WTC11 (cell line): Measurements from ENCODE around the gene TMC5. TPM values are rescaled to one million over a fixed set of nuclear protein-coding genes. Genes with fewer than 3 reads are reported as not detected.
"Not testable (repeated sequence)": the region's sequence is repeated elsewhere in the genome, so short reads cannot be mapped to it uniquely, and the experiment has no call there.

Experiments
- ATAC-seq: fragments of 200-7000 bp; cut with Tn5 transposase; 2 replicates; pipeline ENCODE4 v1.10.0; 2021; ENCODE audit warnings: mild to moderate bottlenecking, moderate library complexity
- Bru-seq: library from RNA; stranded (reverse); fragments of 400-500 nt; gene quantifications from one replicate; lab custom pipeline; 2021; lab: Mats Ljungman, UMichigan
- CTCF ChIA-PET: fragments of 300-600 bp; sonication (Branson Sonifier 250); formaldehyde crosslinking; loops from one replicate; lab custom pipeline; 2021; ENCODE audit warnings: antibody characterized with exemption; lab: Charles Lee
- POLR2A ChIA-PET: fragments of 350-600 bp; sonication (Branson Sonifier 250); formaldehyde crosslinking; loops from one replicate; lab custom pipeline; 2021; ENCODE audit warnings: antibody characterized with exemption; lab: Charles Lee
- DNase-seq: peaks from one replicate; pipeline ENCODE4 v3.0.0; 2021; ENCODE audit warnings: low spot score
- H3K27ac Mint-ChIP-seq: 2 replicates; pipeline ENCODE4 v1.8.0; 2021; ENCODE audit warnings: mixed read lengths
- H3K27me3 Mint-ChIP-seq: 2 replicates; pipeline ENCODE4 v1.8.0; 2021; ENCODE audit warnings: low read depth, mild to moderate bottlenecking, moderate library complexity, mixed read lengths
- H3K36me3 Mint-ChIP-seq: 2 replicates; pipeline ENCODE4 v1.8.0; 2021; ENCODE audit warnings: mixed read lengths
- H3K4me1 Mint-ChIP-seq: 2 replicates; pipeline ENCODE4 v1.8.0; 2022; ENCODE audit warnings: mixed read lengths
- H3K4me3 Mint-ChIP-seq: 2 replicates; pipeline ENCODE4 v1.8.0; 2021; ENCODE audit warnings: mild to moderate bottlenecking, moderate library complexity, mixed read lengths
- H3K9me3 Mint-ChIP-seq: 2 replicates; pipeline ENCODE4 v1.8.0; 2021; ENCODE audit warnings: mixed read lengths
- ESRRA ChIP-seq: sonication (generic); formaldehyde crosslinking; IDR thresholded peaks from 2 replicates; pipeline ENCODE4 v1.8.1; 2022; ENCODE audit warnings: mild to moderate bottlenecking, missing genetic modification reagents, borderline replicate concordance
- IRF2 ChIP-seq: sonication (generic); formaldehyde crosslinking; IDR thresholded peaks from 2 replicates; pipeline ENCODE4 v1.8.0; 2022; ENCODE audit warnings: low read depth, missing genetic modification reagents, borderline replicate concordance
- NR2C2 ChIP-seq: sonication (generic); formaldehyde crosslinking; IDR thresholded peaks from 2 replicates; pipeline ENCODE4 v1.8.0; 2022; ENCODE audit warnings: mild to moderate bottlenecking, missing genetic modification reagents
- PRRX2 ChIP-seq: fragments of 250-450 bp; sonication (Bioruptor Pico); IDR thresholded peaks from 2 replicates; pipeline ENCODE4 v1.8.0; 2021; ENCODE audit warnings: mild to moderate bottlenecking
- TEAD1 ChIP-seq: sonication (generic); formaldehyde crosslinking; IDR thresholded peaks from 2 replicates; pipeline ENCODE4 v1.8.0; 2022; ENCODE audit warnings: mild to moderate bottlenecking, missing genetic modification reagents
- ZNF671 ChIP-seq: fragments of 250-450 bp; sonication (Bioruptor Pico); IDR thresholded peaks from 2 replicates; pipeline ENCODE4 v1.8.0; 2021; ENCODE audit warnings: mild to moderate bottlenecking
- long read RNA-seq, 3 experiments: library from RNA in 1 of 3; library from capped mRNA in 1 of 3; library from polyadenylated mRNA in 1 of 3; unstranded in 2 of 3; stranded (forward) in 1 of 3; transcript quantifications; one replicate each; pipeline ENCODE4 v2.0.0, GENCODE V29; 2021
- total RNA-seq: library from RNA; stranded (reverse); gene quantifications from 3 replicates; pipeline ENCODE4 v1.2.3, GENCODE V29; 2021
- TF ChIP-seq, protein P1 (sequence below): sonication (generic); formaldehyde crosslinking; IDR thresholded peaks from 2 replicates; pipeline ENCODE4 v1.8.1; 2022; ENCODE audit warnings: missing genetic modification reagents, borderline replicate concordance
- TF ChIP-seq, protein P2 (sequence below): sonication (generic); formaldehyde crosslinking; IDR thresholded peaks from 2 replicates; pipeline ENCODE4 v1.8.0; 2022; ENCODE audit warnings: missing genetic modification reagents
- TF ChIP-seq, protein P3 (sequence below): sonication (generic); formaldehyde crosslinking; IDR thresholded peaks from 2 replicates; pipeline ENCODE4 v1.8.1; 2023; ENCODE audit warnings: mild to moderate bottlenecking, missing genetic modification reagents
- TF ChIP-seq, protein P4 (sequence below): sonication (generic); formaldehyde crosslinking; IDR thresholded peaks from 2 replicates; pipeline ENCODE4 v1.8.1; 2022; ENCODE audit warnings: mild to moderate bottlenecking, missing genetic modification reagents, moderate library complexity, borderline replicate concordance
- TF ChIP-seq, protein P5 (sequence below): fragments of 250-450 bp; sonication (Bioruptor Pico); IDR thresholded peaks from 2 replicates; pipeline ENCODE4 v1.9.0; 2021; ENCODE audit warnings: mild to moderate bottlenecking

TMC5 gene, protein sequence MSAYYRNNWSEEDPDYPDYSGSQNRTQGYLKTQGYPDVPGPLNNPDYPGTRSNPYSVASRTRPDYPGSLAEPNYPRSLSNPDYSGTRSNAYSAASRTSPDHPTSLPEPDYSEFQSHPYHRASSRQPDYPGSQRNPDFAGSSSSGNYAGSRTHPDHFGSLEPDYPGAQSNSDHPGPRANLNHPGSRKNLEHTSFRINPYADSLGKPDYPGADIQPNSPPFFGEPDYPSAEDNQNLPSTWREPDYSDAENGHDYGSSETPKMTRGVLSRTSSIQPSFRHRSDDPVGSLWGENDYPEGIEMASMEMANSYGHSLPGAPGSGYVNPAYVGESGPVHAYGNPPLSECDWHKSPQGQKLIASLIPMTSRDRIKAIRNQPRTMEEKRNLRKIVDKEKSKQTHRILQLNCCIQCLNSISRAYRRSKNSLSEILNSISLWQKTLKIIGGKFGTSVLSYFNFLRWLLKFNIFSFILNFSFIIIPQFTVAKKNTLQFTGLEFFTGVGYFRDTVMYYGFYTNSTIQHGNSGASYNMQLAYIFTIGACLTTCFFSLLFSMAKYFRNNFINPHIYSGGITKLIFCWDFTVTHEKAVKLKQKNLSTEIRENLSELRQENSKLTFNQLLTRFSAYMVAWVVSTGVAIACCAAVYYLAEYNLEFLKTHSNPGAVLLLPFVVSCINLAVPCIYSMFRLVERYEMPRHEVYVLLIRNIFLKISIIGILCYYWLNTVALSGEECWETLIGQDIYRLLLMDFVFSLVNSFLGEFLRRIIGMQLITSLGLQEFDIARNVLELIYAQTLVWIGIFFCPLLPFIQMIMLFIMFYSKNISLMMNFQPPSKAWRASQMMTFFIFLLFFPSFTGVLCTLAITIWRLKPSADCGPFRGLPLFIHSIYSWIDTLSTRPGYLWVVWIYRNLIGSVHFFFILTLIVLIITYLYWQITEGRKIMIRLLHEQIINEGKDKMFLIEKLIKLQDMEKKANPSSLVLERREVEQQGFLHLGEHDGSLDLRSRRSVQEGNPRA
- total RNA-seq = 2.1 to 4.6 TPM (median 3.1 TPM) in 3 replicates
- percentile 38 among the genes with signal in this experiment for Bru-seq, nascent RNA
- long read RNA-seq, experiment 1, full-length matches to known transcripts = 3 of 12 reads
- long read RNA-seq, experiment 1, partial matches to known transcripts = 2 of 12 reads
- long read RNA-seq, experiment 1, other reads (novel, unspliced or antisense) = 7 of 12 reads
- long read RNA-seq, experiment 2, partial matches to known transcripts = 1 of 2 reads
- long read RNA-seq, experiment 2, other reads (novel, unspliced or antisense) = 1 of 2 reads
- long read RNA-seq, experiment 3 = 0 reads

DNA sequence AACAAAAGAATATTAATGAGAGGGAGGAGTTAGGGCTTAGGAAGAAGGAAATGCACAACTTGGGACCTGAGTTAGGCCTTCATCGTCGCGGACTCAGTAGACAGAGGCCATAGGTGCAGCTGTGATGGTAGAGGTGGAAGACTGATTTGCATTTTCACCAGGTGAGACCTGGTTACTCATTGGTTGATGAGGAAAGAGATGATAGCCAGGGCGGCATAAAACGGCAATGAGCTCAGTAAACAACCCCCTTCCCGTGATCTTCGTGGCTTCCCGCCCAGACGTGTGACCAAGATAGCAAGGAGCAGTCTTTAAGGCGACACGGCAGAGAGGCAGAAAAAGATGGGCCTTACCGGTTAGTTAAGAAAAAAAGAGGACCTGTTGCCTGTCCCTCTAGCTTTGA, at the start of gene TMC5:
Gene TMC5, plus strand, starts transcription at position 244 of the 400 bp plus-strand sequence. CDS start 22,156 bp downstream, outside the sequence.
- CTCF ChIA-PET = interaction anchor here (0.8 to 2.8 kb wide), 5 partner anchors 30 to 238 kb away, joined by 3 to 11 read pairs (median 5); no protein-coding TSS in a partner anchor

DNA sequence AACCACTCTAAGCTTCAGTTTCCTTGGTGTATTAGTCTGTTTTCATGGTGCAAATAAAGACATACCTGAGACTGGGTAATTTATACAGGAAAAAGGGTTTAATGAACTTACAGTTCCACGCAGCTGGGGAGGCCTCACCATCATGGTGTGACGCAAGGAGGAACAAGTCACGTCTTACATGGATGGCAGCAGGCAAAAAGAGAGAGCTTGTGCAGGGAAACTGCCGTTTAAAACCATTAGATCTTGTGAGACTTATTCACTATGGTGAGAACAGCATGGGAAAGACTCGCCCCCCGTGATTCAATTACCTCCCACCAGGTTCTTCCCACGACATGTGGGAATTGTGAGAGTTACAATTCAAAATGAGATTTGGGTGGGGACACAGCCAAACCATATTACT, 45.1 kb upstream of the TMC5 start:
- DNase-seq, H3K27ac Mint-ChIP-seq, H3K4me3 Mint-ChIP-seq, H3K36me3 Mint-ChIP-seq, POLR2A ChIA-PET, H3K27me3 Mint-ChIP-seq, ATAC-seq, H3K4me1 Mint-ChIP-seq: not testable (repeated sequence)
- H3K9me3 Mint-ChIP-seq = peaks cover 19% of the 10 kb centered on the region
- CTCF ChIA-PET = interaction anchor here (0.8 kb wide), 1 partner anchor 192 kb away, joined by 5 read pairs; no protein-coding TSS in a partner anchor

More for the DNA sequence above, at the start of gene TMC5:
- POLR2A ChIA-PET = no interaction called here
- Mint-ChIP-seq H3K9me3 (peaks cover 14% of the 10 kb centered on the region), H3K27ac (no peak within 1 kb of the TSS), H3K4me1 (peaks cover 8% of the 10 kb centered on the region), H3K36me3 (peaks cover 7% of the 10 kb centered on the region), H3K27me3 (peaks cover 3% of the 10 kb centered on the region; the same call in 1 of the 2 replicates), H3K4me3 (no peak within 1 kb of the TSS)
- TF ChIP-seq, protein P1, sequence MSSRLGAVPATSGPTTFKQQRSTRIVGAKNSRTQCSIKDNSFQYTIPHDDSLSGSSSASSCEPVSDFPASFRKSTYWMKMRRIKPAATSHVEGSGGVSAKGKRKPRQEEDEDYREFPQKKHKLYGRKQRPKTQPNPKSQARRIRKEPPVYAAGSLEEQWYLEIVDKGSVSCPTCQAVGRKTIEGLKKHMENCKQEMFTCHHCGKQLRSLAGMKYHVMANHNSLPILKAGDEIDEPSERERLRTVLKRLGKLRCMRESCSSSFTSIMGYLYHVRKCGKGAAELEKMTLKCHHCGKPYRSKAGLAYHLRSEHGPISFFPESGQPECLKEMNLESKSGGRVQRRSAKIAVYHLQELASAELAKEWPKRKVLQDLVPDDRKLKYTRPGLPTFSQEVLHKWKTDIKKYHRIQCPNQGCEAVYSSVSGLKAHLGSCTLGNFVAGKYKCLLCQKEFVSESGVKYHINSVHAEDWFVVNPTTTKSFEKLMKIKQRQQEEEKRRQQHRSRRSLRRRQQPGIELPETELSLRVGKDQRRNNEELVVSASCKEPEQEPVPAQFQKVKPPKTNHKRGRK (CRISPR knock-in tag) = no peak
- TF ChIP-seq TEAD1 (CRISPR knock-in tag) (no peak), ESRRA (CRISPR knock-in tag) (no peak), IRF2 (CRISPR knock-in tag) (no peak), ZNF671 (CRISPR knock-in tag) (no peak), NR2C2 (no peak), PRRX2 (CRISPR knock-in tag) (no peak)
- TF ChIP-seq, protein P2, sequence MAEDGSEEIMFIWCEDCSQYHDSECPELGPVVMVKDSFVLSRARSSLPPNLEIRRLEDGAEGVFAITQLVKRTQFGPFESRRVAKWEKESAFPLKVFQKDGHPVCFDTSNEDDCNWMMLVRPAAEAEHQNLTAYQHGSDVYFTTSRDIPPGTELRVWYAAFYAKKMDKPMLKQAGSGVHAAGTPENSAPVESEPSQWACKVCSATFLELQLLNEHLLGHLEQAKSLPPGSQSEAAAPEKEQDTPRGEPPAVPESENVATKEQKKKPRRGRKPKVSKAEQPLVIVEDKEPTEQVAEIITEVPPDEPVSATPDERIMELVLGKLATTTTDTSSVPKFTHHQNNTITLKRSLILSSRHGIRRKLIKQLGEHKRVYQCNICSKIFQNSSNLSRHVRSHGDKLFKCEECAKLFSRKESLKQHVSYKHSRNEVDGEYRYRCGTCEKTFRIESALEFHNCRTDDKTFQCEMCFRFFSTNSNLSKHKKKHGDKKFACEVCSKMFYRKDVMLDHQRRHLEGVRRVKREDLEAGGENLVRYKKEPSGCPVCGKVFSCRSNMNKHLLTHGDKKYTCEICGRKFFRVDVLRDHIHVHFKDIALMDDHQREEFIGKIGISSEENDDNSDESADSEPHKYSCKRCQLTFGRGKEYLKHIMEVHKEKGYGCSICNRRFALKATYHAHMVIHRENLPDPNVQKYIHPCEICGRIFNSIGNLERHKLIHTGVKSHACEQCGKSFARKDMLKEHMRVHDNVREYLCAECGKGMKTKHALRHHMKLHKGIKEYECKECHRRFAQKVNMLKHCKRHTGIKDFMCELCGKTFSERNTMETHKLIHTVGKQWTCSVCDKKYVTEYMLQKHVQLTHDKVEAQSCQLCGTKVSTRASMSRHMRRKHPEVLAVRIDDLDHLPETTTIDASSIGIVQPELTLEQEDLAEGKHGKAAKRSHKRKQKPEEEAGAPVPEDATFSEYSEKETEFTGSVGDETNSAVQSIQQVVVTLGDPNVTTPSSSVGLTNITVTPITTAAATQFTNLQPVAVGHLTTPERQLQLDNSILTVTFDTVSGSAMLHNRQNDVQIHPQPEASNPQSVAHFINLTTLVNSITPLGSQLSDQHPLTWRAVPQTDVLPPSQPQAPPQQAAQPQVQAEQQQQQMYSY (CRISPR knock-in tag) = no peak
- TF ChIP-seq, protein P3, sequence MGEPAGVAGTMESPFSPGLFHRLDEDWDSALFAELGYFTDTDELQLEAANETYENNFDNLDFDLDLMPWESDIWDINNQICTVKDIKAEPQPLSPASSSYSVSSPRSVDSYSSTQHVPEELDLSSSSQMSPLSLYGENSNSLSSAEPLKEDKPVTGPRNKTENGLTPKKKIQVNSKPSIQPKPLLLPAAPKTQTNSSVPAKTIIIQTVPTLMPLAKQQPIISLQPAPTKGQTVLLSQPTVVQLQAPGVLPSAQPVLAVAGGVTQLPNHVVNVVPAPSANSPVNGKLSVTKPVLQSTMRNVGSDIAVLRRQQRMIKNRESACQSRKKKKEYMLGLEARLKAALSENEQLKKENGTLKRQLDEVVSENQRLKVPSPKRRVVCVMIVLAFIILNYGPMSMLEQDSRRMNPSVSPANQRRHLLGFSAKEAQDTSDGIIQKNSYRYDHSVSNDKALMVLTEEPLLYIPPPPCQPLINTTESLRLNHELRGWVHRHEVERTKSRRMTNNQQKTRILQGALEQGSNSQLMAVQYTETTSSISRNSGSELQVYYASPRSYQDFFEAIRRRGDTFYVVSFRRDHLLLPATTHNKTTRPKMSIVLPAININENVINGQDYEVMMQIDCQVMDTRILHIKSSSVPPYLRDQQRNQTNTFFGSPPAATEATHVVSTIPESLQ (CRISPR knock-in tag) = no peak
- TF ChIP-seq, protein P4, sequence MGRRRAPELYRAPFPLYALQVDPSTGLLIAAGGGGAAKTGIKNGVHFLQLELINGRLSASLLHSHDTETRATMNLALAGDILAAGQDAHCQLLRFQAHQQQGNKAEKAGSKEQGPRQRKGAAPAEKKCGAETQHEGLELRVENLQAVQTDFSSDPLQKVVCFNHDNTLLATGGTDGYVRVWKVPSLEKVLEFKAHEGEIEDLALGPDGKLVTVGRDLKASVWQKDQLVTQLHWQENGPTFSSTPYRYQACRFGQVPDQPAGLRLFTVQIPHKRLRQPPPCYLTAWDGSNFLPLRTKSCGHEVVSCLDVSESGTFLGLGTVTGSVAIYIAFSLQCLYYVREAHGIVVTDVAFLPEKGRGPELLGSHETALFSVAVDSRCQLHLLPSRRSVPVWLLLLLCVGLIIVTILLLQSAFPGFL = no peak
- TF ChIP-seq, protein P5, sequence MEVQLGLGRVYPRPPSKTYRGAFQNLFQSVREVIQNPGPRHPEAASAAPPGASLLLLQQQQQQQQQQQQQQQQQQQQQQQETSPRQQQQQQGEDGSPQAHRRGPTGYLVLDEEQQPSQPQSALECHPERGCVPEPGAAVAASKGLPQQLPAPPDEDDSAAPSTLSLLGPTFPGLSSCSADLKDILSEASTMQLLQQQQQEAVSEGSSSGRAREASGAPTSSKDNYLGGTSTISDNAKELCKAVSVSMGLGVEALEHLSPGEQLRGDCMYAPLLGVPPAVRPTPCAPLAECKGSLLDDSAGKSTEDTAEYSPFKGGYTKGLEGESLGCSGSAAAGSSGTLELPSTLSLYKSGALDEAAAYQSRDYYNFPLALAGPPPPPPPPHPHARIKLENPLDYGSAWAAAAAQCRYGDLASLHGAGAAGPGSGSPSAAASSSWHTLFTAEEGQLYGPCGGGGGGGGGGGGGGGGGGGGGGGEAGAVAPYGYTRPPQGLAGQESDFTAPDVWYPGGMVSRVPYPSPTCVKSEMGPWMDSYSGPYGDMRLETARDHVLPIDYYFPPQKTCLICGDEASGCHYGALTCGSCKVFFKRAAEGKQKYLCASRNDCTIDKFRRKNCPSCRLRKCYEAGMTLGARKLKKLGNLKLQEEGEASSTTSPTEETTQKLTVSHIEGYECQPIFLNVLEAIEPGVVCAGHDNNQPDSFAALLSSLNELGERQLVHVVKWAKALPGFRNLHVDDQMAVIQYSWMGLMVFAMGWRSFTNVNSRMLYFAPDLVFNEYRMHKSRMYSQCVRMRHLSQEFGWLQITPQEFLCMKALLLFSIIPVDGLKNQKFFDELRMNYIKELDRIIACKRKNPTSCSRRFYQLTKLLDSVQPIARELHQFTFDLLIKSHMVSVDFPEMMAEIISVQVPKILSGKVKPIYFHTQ (CRISPR knock-in tag) = no peak
- DNase-seq (no peak), ATAC-seq (no peak)
